HEK293 (cell line): ENCODE measurements around the gene RAE1.

ENCODE experiments used
- CTCF ChIA-PET: fragments of 350-600 bp; formaldehyde crosslinking; extraction: SDS; loops from one replicate; lab custom pipeline; 2021; ENCODE audit warnings: antibody characterized with exemption; lab: Yijun Ruan, JAX
- POLR2A ChIA-PET: fragments of 300-600 bp; formaldehyde crosslinking; extraction: SDS; loops from one replicate; lab custom pipeline; 2020; ENCODE audit warnings: antibody characterized with exemption, inconsistent platforms; lab: Yijun Ruan, JAX
- H3K27ac ChIP-seq: fragments of 200-500 bp; sonication (Bioruptor generic); 2 replicates; pipeline ENCODE4 v1.5.1; 2014; ENCODE audit warnings: low read depth, low read length, control low read depth, inconsistent platforms; ENCODE audit errors: extremely low read depth
- H3K36me3 ChIP-seq, 2 experiments: fragments of 200-500 bp in 1 of 2; sonication (Bioruptor generic) in 1 of 2; 1 replicate in 1 of 2; 2 replicates in 1 of 2; pipeline ENCODE4 v1.5.1; 2014 to 2017; ENCODE audit warnings: inconsistent platforms in 2 of 2, low read length in 2 of 2; ENCODE audit not compliant: control insufficient read depth in 2 of 2, insufficient read depth in 1 of 2
- H3K4me1 ChIP-seq: fragments of 200-500 bp; sonication (Bioruptor generic); 2 replicates; pipeline ENCODE4 v1.5.1; 2014; ENCODE audit warnings: mild to moderate bottlenecking, low read length, inconsistent platforms; ENCODE audit not compliant: control insufficient read depth, insufficient read depth
- H3K4me3 ChIP-seq: 2 replicates; pipeline ENCODE4 v1.5.1; 2011; ENCODE audit warnings: low read depth, mild to moderate bottlenecking, control low read depth, low read length, moderate library complexity
- H3K9me3 ChIP-seq: fragments of 200-500 bp; sonication (Bioruptor generic); 2 replicates; pipeline ENCODE4 v1.5.1; 2014; ENCODE audit warnings: low read depth, low read length, inconsistent platforms; ENCODE audit not compliant: control insufficient read depth, insufficient read depth
- FEZF1 ChIP-seq: fragments of 450-650 bp; formaldehyde crosslinking; IDR thresholded peaks from 2 replicates; pipeline ENCODE4 v1.5.1; 2016; ENCODE audit warnings: missing biosample characterization, missing genetic modification characterization
- GLIS1 ChIP-seq: fragments of 450-650 bp; formaldehyde crosslinking; IDR thresholded peaks from 2 replicates; pipeline ENCODE4 v1.5.1; 2016; ENCODE audit warnings: missing biosample characterization, missing genetic modification characterization
- OVOL3 ChIP-seq: fragments of 450-650 bp; formaldehyde crosslinking; IDR thresholded peaks from 2 replicates; pipeline ENCODE4 v1.5.1; 2016; ENCODE audit warnings: missing biosample characterization, missing genetic modification characterization
- PRDM6 ChIP-seq: fragments of 450-650 bp; formaldehyde crosslinking; IDR thresholded peaks from 2 replicates; pipeline ENCODE4 v1.5.1; 2017; ENCODE audit warnings: missing biosample characterization, missing genetic modification characterization
- REPIN1 ChIP-seq: fragments of 450-650 bp; formaldehyde crosslinking; IDR thresholded peaks from 2 replicates; pipeline ENCODE4 v1.5.1; 2017; ENCODE audit warnings: missing biosample characterization, missing genetic modification characterization, low read depth
- REST ChIP-seq: fragments of 450-650 bp; formaldehyde crosslinking; IDR thresholded peaks from 2 replicates; pipeline ENCODE4 v1.5.1; 2016; ENCODE audit warnings: missing biosample characterization, missing genetic modification characterization
- SCRT2 ChIP-seq: fragments of 450-650 bp; formaldehyde crosslinking; IDR thresholded peaks from 2 replicates; pipeline ENCODE4 v1.5.1; 2016; ENCODE audit warnings: missing biosample characterization, missing genetic modification characterization
- SP7 ChIP-seq: fragments of 450-650 bp; formaldehyde crosslinking; IDR thresholded peaks from 2 replicates; pipeline ENCODE4 v1.5.1; 2016; ENCODE audit warnings: missing biosample characterization, missing genetic modification characterization
- ZBTB1 ChIP-seq: fragments of 450-650 bp; formaldehyde crosslinking; IDR thresholded peaks from 2 replicates; pipeline ENCODE4 v1.5.1; 2016; ENCODE audit warnings: missing biosample characterization, missing genetic modification characterization
- ZBTB20 ChIP-seq: fragments of 450-650 bp; formaldehyde crosslinking; IDR thresholded peaks from 2 replicates; pipeline ENCODE4 v1.5.1; 2016; ENCODE audit warnings: missing biosample characterization, missing genetic modification characterization
- ZNF18 ChIP-seq: fragments of 450-650 bp; formaldehyde crosslinking; IDR thresholded peaks from 2 replicates; pipeline ENCODE4 v1.5.1; 2016; ENCODE audit warnings: missing biosample characterization, missing genetic modification characterization
- ZNF24 ChIP-seq: fragments of 450-650 bp; formaldehyde crosslinking; IDR thresholded peaks from 2 replicates; pipeline ENCODE4 v1.5.1; 2016; ENCODE audit warnings: missing biosample characterization, missing genetic modification characterization
- ZNF394 ChIP-seq: fragments of 450-650 bp; formaldehyde crosslinking; IDR thresholded peaks from 2 replicates; pipeline ENCODE4 v1.5.1; 2016; ENCODE audit warnings: missing biosample characterization, missing genetic modification characterization, mild to moderate bottlenecking, moderate library complexity, borderline replicate concordance
- ZNF416 ChIP-seq: fragments of 450-650 bp; formaldehyde crosslinking; IDR thresholded peaks from 2 replicates; pipeline ENCODE4 v1.5.1; 2016; ENCODE audit warnings: missing biosample characterization, missing genetic modification characterization
- ZSCAN18 ChIP-seq: fragments of 450-650 bp; formaldehyde crosslinking; IDR thresholded peaks from 2 replicates; pipeline ENCODE4 v1.5.1; 2016; ENCODE audit warnings: missing biosample characterization, missing genetic modification characterization

RAE1 gene

GRCh38 chr20:57319584-57319983 is 31.5 kb upstream of the RAE1 start:
- POLR2A ChIA-PET, result no interaction called here
- TF ChIP-seq SP7 (tag by site-specific recombination), result no peak
- no peak for TF ChIP-seq FEZF1 (tag by site-specific recombination)

DNA sequence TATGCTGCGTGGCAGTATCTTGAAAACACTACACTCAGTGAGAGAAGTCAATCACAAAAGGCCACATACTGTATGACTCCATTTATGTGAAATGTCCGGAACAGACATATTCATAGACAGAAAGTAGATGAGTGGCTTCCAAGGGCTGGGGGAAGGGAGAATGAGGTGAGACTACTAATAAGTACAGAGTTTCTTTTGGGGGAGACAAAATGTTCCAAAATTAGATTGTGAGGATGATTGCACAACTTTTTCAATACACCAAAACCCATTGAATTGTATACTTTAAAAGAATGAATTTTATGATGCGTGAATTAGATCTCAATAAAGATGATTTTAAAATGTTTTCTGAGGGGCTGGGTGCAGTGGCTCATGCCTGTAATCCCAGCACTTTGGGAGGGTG is 30.7 kb upstream of the RAE1 start:
- POLR2A ChIA-PET, result no interaction called here
- H3K4me3 ChIP-seq, result no peak overlapping the region
- H3K27ac ChIP-seq, result no peak overlapping the region
- TF ChIP-seq PRDM6 (tag by site-specific recombination), result peak; percentile 12; the same call in 1 of the 2 replicates
- TF ChIP-seq SCRT2 (tag by site-specific recombination), result no peak
- TF ChIP-seq, all 188 proteins: peak for 1
- H3K4me1 ChIP-seq, result no peaks in the 10 kb centered on the region
- CTCF ChIA-PET, result interaction anchor here (1.1 kb wide), 1 partner anchor 10 kb away, joined by 3 read pairs; no protein-coding TSS in a partner anchor
- H3K36me3 ChIP-seq, result no peaks in the 10 kb centered on the region
- H3K9me3 ChIP-seq, result no peaks in the 10 kb centered on the region

More at GRCh38 chr20:57319584-57319983, 31.5 kb upstream of the RAE1 start:
- no peaks in the 10 kb centered on the region for H3K4me1 ChIP-seq
- CTCF ChIA-PET, result no interaction called here
- H3K9me3 ChIP-seq, result no peaks in the 10 kb centered on the region
- H3K4me3 ChIP-seq, result no peak overlapping the region
- H3K27ac ChIP-seq, result no peak overlapping the region
- H3K36me3 ChIP-seq, result no peaks in the 10 kb centered on the region

GRCh38 chr20:57321142-57321541 is 29.9 kb upstream of the RAE1 start:
- H3K4me3 ChIP-seq, result no peak overlapping the region
- CTCF ChIA-PET, result interaction anchor here (0.7 to 1.3 kb wide), 4 partner anchors 9 to 231 kb away, joined by 3 to 4 read pairs (median 4); no protein-coding TSS in a partner anchor

More at GRCh38 chr20:57321142-57321541, 29.9 kb upstream of the RAE1 start:
- Histone ChIP-seq H3K36me3 (no peaks in the 10 kb centered on the region), H3K4me1 (no peaks in the 10 kb centered on the region), H3K9me3 (no peaks in the 10 kb centered on the region), H3K27ac (no peak overlapping the region)
- POLR2A ChIA-PET, result no interaction called here
- TF ChIP-seq REPIN1 (tag by site-specific recombination) (no peak), ZNF24 (tag by site-specific recombination) (no peak), ZBTB20 (tag by site-specific recombination) (no peak), ZBTB1 (tag by site-specific recombination) (no peak), ZNF416 (tag by site-specific recombination) (no peak), REST (no peak), ZSCAN18 (tag by site-specific recombination) (no peak), OVOL3 (tag by site-specific recombination) (no peak), GLIS1 (tag by site-specific recombination) (no peak), ZNF394 (tag by site-specific recombination) (no peak), ZNF18 (tag by site-specific recombination) (no peak)
- TF ChIP-seq, all 188 proteins: peak for 0
